ENCODE measurements around the gene EEFSEC.

DNA sequence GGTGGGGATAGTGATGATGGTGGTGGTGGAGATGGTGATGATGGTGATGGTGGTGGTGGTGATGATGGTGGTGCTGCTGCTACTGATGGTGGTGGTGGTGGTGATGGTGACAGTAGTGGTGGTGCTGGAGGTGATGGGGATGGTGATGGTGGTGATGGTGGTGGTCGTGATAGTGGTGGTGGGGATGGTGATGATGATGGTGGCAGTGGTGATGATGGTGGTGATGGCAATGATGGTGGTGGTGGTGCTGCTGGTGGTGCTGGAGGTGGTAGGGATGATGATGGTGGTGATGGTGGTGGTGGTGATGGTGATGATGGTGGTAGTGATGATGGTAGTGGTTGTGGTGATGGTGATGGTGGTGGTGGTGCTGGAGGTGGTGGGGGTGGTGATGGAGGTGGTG is 292.1 kb downstream of the EEFSEC start:
- TF ChIP-seq, protein P1, sequence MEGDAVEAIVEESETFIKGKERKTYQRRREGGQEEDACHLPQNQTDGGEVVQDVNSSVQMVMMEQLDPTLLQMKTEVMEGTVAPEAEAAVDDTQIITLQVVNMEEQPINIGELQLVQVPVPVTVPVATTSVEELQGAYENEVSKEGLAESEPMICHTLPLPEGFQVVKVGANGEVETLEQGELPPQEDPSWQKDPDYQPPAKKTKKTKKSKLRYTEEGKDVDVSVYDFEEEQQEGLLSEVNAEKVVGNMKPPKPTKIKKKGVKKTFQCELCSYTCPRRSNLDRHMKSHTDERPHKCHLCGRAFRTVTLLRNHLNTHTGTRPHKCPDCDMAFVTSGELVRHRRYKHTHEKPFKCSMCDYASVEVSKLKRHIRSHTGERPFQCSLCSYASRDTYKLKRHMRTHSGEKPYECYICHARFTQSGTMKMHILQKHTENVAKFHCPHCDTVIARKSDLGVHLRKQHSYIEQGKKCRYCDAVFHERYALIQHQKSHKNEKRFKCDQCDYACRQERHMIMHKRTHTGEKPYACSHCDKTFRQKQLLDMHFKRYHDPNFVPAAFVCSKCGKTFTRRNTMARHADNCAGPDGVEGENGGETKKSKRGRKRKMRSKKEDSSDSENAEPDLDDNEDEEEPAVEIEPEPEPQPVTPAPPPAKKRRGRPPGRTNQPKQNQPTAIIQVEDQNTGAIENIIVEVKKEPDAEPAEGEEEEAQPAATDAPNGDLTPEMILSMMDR (conservative IDR thresholded peaks at IDR 0.05; ENCODE audit: low read depth in 2 of 2) = no peak
- no peak for TF ChIP-seq EZH2 (IDR thresholded peaks at IDR 0.05; ENCODE audit: low read depth, unreplicated experiment)
- TF ChIP-seq POLR2AphosphoS5 (IDR thresholded peaks at IDR 0.05; ENCODE audit: low read depth) = no peak
- TF ChIP-seq, protein P2, sequence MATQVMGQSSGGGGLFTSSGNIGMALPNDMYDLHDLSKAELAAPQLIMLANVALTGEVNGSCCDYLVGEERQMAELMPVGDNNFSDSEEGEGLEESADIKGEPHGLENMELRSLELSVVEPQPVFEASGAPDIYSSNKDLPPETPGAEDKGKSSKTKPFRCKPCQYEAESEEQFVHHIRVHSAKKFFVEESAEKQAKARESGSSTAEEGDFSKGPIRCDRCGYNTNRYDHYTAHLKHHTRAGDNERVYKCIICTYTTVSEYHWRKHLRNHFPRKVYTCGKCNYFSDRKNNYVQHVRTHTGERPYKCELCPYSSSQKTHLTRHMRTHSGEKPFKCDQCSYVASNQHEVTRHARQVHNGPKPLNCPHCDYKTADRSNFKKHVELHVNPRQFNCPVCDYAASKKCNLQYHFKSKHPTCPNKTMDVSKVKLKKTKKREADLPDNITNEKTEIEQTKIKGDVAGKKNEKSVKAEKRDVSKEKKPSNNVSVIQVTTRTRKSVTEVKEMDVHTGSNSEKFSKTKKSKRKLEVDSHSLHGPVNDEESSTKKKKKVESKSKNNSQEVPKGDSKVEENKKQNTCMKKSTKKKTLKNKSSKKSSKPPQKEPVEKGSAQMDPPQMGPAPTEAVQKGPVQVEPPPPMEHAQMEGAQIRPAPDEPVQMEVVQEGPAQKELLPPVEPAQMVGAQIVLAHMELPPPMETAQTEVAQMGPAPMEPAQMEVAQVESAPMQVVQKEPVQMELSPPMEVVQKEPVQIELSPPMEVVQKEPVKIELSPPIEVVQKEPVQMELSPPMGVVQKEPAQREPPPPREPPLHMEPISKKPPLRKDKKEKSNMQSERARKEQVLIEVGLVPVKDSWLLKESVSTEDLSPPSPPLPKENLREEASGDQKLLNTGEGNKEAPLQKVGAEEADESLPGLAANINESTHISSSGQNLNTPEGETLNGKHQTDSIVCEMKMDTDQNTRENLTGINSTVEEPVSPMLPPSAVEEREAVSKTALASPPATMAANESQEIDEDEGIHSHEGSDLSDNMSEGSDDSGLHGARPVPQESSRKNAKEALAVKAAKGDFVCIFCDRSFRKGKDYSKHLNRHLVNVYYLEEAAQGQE (IDR thresholded peaks at IDR 0.05; ENCODE audit: unreplicated experiment) = no peak
- TF ChIP-seq JUNB (IDR thresholded peaks at IDR 0.05; ENCODE audit: unreplicated experiment) = no peak
- TF ChIP-seq, protein P3, sequence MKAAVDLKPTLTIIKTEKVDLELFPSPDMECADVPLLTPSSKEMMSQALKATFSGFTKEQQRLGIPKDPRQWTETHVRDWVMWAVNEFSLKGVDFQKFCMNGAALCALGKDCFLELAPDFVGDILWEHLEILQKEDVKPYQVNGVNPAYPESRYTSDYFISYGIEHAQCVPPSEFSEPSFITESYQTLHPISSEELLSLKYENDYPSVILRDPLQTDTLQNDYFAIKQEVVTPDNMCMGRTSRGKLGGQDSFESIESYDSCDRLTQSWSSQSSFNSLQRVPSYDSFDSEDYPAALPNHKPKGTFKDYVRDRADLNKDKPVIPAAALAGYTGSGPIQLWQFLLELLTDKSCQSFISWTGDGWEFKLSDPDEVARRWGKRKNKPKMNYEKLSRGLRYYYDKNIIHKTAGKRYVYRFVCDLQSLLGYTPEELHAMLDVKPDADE (IDR thresholded peaks at IDR 0.05) = no peak
- no peak for TF ChIP-seq EZH2phosphoT487 (IDR thresholded peaks at IDR 0.05; ENCODE audit: unreplicated experiment)
- no peak for TF ChIP-seq ZNF114 (CRISPR knock-in tag; IDR thresholded peaks at IDR 0.05)
- TF ChIP-seq ZNF331 (CRISPR knock-in tag; IDR thresholded peaks at IDR 0.05; ENCODE audit: low read depth) = no peak
